ENCODE measurements around the gene BRF1.

DNA sequence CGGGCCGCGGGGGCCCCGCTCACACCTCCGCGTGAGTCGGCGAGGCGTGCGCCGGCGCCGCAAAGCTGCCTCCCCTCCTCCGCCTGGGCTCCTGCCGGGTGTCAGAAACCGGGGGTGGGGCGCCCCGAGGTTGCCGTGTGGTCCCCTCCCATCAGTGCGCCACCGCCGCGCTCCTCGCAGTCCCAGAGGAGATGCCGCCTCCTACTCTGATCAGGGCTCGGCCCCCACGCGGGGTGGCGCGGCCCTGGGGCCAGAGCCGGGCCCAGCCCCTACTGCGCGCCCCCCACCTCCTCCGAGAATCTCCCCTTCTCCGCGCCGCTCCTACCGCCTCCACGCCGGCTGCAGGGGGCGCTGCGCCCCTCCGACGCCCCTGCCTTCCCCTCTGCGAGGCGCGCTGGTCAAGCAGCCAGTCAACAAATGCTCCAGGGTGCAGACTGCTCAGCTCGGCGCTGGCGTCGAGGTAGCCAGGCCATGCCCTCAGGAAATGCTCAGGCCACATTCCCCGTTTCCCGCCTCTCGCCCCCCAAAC is 131.8 kb downstream of the BRF1 start:
- TF ChIP-seq SRF (IDR thresholded peaks at IDR 0.05; ENCODE audit: low read depth) (no peak), EZH2 (IDR thresholded peaks at IDR 0.05) (no peak), CEBPB (IDR thresholded peaks at IDR 0.05; ENCODE audit: low read depth) (no peak), YY1 (IDR thresholded peaks at IDR 0.05; ENCODE audit: extremely low read depth, insufficient replicate concordance, low read depth, low read length) (no peak), SIN3A (IDR thresholded peaks at IDR 0.05; ENCODE audit: low read depth) (no peak)
- TF ChIP-seq, protein P1, sequence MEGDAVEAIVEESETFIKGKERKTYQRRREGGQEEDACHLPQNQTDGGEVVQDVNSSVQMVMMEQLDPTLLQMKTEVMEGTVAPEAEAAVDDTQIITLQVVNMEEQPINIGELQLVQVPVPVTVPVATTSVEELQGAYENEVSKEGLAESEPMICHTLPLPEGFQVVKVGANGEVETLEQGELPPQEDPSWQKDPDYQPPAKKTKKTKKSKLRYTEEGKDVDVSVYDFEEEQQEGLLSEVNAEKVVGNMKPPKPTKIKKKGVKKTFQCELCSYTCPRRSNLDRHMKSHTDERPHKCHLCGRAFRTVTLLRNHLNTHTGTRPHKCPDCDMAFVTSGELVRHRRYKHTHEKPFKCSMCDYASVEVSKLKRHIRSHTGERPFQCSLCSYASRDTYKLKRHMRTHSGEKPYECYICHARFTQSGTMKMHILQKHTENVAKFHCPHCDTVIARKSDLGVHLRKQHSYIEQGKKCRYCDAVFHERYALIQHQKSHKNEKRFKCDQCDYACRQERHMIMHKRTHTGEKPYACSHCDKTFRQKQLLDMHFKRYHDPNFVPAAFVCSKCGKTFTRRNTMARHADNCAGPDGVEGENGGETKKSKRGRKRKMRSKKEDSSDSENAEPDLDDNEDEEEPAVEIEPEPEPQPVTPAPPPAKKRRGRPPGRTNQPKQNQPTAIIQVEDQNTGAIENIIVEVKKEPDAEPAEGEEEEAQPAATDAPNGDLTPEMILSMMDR (IDR thresholded peaks at IDR 0.05 in 2 of 3, conservative IDR thresholded peaks at IDR 0.05 in 1 of 3; ENCODE audit: borderline replicate concordance in 1 of 3, insufficient read depth in 1 of 3, low read depth in 2 of 3, low read length in 2 of 3), result peak in 2 of 3 experiments; percentile 58 to 60; a peak in 4 of 6 replicates
- TF ChIP-seq, protein P2, sequence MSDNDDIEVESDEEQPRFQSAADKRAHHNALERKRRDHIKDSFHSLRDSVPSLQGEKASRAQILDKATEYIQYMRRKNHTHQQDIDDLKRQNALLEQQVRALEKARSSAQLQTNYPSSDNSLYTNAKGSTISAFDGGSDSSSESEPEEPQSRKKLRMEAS (IDR thresholded peaks at IDR 0.05), result no peak

All from HCT116 (cell line).